Skin of body (tissue), 2 donors: Measurements from ENCODE around the gene SLC41A3. TPM values are rescaled to one million over a fixed set of nuclear protein-coding genes. Genes with fewer than 3 reads are reported as not detected.
"Not testable (repeated sequence)": the region's sequence is repeated elsewhere in the genome, so short reads cannot be mapped to it uniquely, and the experiment has no call there.

Experiments
- DNase-seq: peaks from one replicate; lab custom pipeline; 2025; lab: John Stamatoyannopoulos, UW
- total RNA-seq: library from RNA; depleted of rRNA; stranded (reverse); fragments of >200 nt; gene quantifications from one replicate; pipeline ENCODE4 v1.2.3, GENCODE V29; 2014

SLC41A3 gene
- total RNA-seq, 1 donor from 2014 or later: 26.1 TPM

DNA sequence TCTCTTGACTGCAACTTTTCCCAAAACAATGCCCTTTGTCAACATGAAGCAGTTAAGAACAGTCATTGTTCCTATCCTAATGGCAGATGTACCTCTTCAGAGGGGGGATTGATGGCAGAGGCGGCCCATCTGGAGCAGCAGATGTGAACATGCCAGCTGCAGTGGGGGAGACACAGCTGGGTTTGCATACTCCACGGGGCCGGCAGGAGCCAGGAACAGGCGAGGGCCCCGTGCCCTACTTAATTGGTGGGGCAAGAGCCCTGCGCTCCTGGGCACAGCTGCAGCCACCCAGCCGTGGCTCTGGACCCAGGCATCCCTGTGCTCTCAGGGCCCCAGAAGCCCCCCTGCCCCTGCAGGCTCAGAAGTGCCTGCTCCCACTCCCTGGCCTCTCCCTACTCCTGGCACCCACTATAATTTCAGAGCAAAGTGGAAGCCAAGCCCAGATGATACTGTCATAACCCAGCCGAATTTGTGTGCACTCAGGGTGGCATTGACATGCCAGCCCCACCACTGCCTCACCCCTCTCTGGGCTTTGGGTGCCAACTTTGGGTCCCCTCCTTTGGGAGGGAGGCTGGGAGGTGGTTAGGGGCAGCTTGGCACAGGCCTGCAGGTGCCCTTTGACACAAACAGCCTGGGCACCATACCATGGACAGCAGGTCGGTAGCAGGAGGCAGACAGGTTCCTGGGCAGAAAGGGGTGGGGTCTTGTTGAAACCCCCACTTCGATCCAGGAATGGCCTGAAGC, 80.3 kb downstream of the SLC41A3 start:
- no peak for DNase-seq

DNA sequence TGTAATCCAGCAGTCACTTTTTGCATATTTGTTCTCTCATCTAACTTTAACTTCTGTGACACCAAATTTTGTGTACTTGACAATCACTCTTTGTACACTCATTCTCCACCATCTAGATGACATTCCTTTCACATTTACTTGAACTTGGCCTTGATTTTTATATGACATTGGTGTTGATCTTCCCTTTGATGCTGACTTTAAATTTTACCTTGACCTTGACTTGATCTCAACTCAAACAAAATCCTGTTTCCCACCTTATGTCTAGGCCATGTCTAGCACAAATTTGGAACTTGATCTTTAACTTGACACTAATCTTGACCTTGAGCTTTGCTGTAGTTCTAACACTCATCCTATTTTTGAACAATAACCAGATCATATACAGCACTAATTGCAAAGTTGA, 81.7 kb downstream of the SLC41A3 start:
- DNase-seq: no peak

DNA sequence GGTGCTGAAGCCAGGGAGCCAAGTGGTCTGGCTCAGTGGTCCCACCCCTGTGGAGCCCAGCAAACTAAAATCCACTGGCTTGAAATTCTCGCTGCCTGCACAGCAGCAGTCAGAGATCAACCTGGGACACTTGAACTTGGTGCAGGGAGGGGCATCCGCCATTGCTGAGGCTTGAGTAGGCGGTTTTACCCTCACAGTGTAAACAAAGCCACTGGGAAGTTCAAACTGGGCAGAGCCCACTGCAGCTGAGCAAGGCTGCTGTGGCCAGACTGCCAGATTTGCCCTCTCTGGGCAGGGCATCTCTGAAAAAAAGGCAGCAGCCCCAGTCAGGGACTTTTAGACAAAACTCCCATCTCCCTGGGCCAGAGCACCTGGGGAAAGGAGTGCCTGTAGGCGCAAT, 87.2 kb downstream of the SLC41A3 start:
- not testable (repeated sequence) for DNase-seq

DNA sequence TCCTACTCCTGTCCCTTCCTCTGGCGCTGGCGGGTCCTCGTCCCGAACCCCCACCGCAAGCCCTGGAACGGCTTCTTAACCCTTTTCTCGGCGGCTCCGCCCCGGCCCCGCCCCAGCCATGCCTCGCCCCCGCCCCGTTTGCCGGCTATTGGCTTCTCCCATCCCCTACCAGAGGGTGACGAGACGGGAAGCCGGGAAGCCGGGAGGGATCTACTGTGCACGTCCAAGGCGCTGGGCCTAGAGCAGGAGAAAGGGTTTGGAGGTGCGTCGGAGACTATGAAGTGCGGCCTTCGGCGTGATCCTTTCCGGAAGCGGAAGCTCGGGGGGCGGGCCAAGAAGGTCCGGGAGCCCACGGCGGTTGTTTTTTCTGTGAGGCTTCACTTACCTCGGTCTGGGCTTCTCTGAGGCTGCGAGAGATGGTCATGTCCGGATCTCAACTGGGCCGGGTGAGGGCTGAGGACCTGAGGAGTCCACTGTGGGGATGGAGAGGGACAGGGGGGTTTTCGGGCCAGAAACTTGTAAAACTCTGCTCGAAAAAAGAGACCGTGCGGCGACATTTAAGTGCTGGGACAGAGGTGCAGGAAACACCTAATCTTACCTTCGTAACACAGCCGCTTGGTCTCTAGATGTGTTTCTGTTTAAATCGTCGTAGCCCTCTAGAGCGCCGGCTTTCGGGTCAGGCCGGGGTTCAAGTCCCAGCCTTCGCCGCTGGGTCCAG, 93.5 kb downstream of the SLC41A3 start:
- DNase-seq: peak; percentile 85

DNA sequence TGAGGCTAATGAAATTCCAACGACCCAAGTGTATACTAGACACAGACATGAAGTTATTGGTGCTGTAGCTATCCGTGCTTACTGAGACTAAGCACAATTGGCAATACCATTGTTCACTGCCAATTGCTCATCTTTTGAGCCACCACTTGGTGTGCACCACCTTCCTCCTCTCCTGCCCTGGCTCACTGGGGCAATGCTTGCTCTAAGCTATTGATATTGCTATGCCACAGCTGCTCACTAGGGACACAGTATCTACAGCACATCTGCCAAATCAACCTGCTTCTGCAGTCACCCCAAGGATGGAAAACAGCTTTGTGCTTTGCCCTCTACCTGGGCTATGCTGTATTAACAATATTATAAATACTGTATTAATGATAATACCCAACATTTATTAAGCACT, 99.0 kb downstream of the SLC41A3 start:
- not testable (repeated sequence) for DNase-seq

DNA sequence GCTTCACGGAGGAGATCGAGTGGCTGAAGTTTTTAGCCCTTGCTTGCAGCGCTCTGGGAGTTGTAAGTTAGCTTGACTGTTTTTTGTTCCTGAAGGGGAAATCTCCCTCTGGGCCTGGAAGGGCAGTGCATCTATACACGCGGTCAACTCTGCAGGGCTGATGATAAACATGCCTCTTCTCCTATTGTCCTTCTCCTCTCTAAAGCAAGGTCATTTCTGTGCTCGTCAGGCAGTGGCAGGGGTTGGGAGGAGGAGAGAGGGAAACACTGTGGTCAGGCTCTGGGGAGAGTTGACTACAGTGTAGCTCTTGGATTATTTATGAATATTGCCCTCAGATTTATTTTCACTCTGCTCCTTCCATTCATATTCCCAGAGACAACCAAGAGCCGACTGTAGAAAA, 106.8 kb downstream of the SLC41A3 start:
- not testable (repeated sequence) for DNase-seq

DNA sequence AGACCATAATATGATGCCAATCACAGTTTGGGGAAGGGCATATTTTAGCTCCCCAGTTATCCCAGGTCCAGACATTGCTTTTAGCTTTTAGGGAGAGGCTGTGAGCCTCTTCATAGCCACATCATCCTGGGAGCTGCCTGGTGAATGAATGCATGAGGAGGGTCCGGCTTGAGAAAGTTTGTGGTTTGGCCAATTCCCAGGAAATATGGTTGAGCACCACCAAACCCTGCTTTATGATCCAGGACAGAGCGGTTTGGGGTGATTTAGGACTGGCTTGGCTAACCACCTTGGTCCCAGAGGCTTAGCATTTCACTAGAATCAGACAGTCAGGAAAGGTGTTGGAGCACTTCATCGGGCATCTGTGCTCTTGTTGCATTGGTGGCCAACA, 107.9 kb downstream of the SLC41A3 start:
- not testable (repeated sequence) for DNase-seq

DNA sequence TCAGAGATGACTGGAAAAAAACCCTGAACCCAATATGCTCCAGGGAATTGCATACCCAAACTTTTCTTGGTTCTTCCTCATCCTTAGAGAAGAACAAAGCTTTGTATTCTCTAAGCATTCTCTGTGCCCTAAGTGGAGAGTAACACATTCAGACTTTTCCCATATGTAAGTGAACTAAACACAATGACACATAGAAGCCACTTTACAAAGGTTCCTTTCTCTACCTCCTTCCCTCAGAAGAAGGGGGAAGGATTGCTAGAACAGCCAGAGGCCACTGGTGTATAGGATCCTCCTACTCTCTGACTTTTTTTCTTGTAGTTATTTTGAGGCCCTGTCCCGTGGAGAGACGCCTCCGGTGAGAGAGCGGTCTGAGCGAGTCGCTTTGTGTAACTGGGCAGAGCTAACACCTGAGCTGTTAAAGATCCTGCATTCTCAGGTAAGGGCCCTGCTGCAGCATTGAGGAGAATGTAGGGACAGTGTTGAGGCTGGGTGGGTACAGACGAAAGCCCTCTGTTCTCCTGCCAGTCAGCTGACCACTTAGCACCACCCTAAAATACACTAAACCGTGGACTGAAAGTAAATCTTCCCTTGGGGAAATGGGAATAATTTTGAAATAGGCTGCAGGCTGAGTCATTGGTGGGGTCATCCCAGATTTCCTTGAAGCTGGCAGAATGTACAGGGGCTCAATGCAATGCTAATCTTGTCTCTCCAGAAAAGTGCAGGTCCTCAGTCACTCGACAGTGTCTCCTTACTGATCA, 108.5 kb downstream of the SLC41A3 start:
- DNase-seq: not testable (repeated sequence)

DNA sequence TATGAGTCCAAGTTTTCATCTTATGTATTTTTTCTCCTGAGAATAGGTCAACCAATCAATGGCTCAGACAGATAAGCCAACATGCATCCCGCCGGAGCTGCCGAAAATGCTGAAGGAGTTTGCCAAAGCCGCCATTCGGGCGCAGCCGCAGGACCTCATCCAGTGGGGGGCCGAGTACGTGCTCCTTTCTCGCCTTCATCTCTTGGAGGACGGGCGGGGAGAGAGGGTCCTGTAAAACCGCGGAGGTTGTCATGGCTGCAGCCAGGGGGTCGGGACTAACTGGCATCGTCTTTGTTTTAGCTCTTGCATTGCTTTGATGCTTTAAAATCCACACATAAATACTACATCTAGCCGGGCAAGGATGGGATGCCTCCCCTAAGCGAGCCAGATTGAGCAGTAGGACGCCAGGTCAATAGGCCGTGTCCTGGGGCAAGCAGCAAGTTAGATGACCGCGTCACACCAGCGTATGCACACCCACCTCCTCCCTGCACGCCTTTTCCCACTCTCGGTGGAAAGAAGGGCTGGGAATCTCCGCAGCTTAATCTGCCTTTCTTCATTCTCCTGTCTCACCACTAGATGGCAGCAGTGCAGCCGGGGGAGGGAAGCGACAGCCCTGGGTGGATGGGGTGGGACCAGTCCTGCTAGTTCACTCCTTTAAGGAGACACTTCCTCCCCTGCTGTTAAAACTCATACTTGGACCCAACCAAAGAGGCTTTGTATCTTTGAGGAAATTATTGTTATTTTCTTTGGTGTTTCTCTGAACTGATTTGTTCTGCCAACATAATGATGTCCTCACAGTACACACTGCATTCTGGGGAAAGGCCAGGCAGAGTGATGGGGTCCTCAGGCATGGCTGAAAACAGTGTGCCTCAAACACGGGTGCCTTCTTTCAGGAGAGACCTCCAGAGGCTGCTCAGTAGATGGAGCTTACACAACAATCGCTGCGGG, 111.7 kb downstream of the SLC41A3 start:
- not testable (repeated sequence) for DNase-seq

DNA sequence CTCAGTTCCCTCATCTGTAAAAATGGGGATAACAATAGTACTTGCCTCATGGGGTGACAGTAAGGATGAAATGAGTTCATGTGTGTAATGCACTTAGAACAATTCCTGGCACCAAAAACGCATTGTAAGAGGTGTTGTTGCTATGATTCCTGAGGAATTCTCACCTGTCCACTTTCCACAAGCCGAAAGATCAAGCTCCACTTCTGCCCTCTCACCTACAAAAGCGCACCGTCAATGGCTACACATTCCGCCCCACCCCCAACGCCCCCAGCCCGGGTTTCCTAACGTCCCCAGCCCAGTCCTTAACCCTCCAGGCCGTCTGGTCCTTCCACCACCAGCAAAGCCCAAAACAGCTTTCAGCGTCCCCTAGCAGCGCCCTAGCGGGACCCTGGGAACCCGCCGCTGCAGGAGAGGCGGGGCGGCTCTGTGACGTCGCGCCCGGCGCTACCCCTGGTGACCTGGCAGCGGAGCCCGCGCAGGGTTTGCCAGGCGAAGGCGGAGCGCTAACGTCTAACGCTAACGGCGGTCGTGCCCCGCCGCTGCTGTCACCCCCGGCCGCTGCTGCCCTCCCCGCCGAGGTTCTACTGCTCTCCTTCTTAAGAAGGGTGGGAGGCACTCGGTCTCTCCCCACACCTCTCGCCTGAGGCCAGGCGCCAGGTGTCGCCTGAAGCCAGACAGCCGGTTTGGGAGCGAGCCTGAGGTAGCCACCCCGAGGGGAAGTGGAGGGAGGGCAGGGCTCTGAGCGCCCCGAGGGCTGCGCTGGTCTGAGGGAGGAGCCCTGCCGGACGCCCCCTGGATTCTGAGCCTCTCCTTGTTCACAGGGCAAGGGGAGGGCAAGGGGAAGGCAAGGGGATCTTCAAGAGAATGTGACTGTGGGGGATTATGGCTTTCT, 115.0 kb downstream of the SLC41A3 start, which contains the start of gene ROPN1B:
Gene ROPN1B, plus strand, starts transcription at position 478 of the 892 bp plus-strand sequence. CDS start 2,877 bp downstream, outside the sequence.
- DNase-seq: not testable (repeated sequence)

DNA sequence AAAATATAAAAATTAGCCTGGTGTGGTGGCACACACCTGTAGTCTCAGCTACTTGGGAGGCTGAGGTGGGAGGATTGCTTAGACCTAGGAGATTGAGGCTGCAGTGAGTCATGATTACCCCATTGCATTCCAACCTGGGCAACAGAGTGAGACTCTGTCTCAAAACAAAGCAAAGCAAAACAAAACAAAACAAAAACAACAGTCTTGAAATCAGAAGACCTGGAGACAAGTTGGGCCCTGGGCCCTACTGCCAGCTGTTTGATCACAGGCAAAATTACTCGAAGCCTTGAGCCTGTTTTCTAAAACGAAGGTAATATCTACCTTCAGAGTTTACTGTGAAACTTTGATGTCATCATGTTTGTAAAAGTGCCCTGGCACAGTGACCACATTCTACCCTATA, 115.8 kb downstream of the SLC41A3 start:
- DNase-seq: not testable (repeated sequence)

DNA sequence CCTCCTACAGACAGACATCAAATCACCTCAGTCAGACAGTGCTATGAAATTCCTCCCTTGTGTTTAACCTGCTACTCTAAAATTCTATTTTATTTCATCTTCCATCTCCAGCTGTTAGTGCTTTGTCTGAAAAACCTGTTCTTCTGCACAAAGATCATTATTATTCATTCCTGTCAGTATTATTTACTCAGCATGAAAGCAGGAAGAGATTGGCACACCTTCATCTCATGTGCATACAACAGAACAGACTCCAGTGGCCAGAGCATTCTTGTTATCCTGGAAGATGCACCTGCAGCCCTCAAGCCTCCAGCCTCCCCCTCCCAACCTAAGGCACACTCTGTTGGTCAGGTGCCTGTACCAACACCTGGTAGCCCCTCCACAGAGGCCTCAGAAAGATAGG, 116.8 kb downstream of the SLC41A3 start:
- DNase-seq: no peak

DNA sequence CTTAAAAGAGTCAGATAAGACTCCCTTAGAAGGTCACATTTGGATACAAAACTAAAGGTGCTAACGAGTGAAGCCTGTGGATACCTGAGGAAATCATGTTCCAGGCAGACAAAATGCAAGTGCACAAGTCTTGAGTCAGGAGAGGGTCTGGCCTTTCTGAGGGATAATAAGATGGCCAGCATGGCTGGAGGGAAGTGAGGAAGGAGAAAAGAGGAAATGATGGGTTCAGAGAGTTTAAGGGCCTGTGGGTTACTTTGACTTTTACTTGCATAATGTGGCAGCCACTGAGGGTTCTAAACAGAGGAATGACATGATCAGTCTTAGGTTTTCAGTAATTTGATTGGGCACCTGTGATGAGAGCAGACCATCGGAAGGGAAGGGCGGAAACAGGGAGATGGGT, 118.4 kb downstream of the SLC41A3 start:
- no peak for DNase-seq

DNA sequence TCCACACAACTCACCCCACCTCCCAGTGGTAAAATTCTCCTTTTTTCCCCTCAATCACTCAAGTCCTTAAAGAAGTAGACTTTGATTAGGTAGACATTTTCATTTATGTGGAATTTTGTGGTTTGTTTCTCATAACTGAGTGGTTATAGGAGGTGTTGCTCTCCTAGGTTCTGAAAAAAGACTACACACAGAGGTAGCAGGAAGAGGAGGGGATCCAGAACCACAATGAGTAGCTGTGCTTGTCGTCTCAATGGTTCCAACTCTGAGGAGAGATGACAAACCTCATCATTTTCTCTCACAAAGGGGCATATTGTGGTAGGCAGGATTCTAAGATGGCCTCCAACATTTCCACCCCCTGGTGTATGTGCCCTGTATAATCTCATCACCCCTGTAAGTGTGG, 120.1 kb downstream of the SLC41A3 start:
- DNase-seq: not testable (repeated sequence)

DNA sequence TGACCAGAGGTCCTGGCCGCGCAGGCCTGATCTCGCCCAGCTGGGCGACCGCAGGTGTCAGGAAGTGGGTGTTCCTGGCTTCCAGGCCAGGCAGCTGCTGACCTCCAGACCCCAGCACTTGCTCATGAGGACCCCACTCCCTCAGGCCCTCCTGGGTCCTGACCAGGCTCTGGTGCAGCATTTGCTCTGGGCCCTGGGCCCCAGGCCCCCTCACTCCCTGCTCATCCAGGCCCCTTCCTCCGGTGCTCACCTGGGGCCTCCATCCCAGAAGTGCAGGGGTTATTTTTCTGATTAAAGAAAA, 122.7 kb downstream of the SLC41A3 start:
- DNase-seq: no peak

DNA sequence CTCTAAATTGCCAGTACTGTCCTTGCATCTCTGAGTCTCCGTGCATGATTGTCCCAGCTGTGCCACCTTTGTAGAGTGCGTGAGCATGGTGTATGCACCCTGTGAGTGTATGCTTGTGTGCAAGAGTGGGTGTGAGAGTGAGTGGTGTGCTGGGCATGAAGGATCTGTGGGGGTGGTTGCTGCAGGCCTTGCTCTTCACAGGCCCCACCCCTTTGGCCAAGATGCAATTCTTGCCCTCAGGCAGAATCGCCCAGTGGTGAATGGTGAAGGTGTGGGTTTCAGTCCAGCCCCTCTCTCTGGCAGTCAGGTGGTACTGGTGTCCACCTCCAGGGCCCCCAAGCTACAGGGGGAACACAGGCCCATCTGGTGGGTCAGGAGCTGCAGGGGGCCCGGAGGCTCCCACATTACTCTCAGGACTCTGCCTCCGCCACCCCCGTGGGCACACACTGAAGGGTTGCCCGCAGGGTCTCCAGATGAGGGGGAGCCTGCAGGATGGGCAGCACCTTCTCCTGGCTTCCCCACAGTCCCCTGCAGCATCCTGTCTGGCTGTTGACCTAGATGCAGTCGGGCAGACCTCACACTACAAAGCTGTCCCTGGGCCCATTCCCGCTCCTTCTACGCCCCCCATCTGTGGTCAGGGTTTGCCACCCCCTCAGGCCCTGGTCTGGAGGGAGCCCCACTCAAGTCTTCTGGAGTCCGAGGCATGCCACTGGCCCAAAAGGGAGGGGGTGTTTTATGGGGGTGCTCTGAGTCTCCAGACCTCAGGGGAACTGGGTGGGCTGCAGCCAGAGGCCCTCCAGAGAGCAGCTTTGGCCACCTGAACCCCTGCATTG, 123.3 kb downstream of the SLC41A3 start:
- no peak for DNase-seq

DNA sequence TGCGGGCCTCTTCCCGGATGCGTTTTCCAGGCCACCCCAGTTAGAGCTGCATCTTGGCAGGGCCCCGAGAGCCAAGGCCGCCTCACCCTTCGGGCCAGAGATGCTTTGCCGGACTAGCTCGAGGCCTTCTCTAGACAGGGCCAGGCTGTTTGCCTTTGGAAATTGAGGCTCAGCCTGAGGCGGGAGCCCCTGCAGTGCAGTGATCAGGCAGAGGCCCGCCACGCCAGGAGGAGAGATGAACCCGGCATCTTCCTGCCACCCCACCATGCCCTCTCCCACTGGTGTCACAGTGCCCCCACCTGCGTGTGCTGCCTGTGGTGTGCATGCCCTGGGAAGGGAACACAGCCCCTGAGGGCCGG, 123.9 kb downstream of the SLC41A3 start:
- no peak for DNase-seq

DNA sequence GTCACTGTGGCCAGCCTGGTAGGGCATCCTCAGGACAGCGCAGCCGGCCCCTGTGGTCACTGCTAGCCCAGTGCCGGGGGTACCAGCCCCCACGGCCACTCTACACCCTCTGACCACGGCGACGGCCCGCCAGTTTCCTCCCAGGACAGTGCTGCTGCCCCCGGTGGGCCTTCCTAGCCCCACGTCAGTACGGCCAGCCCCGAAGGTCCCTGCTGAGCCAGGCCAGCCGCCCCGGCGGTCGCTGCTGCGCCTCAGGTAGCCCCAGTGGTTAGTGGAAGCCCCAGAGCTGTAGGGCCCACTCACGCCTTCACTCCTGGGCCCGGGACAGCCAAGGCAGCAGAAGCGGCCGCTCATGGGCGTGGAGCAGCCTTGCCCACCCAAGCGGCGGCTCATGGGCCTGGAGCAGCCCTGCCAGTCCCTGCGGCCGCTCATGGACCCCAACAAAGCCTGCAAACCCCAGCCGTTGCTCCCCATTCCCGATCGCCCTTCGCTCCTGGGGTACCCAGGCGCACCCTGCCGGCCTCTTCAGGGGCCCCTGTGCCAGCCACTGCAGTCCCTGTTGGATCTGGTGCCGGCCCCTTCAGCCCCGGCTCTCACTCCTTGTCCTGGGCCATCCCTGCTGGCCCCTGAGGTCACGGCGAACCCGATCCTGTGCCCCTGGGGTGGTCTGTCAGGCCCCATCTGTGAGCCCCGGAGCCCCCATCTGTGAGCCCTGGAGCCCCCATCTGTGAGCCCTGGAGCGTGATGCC, 124.4 kb downstream of the SLC41A3 start:
- no peak for DNase-seq
